Mucosa of descending colon (tissue), 3 donors: Measurements from ENCODE around the gene MDN1. TPM values are rescaled to one million over a fixed set of nuclear protein-coding genes. Genes with fewer than 3 reads are reported as not detected.
A peak's percentile ranks its signal among the peaks of the same experiment; 100 is the strongest.

Experiments used
- ATAC-seq: fragments of 200-7000 bp; cut with Tn5 transposase; one replicate; pipeline ENCODE4 v1.9.1; 2020; ENCODE audit warnings: mild to moderate bottlenecking, moderate library complexity
- DNase-seq, 3 donors: peaks; one replicate each; pipeline ENCODE4 v3.0.0-alpha.2; 2020
- H3K36me3 ChIP-seq: fragments of 200-600 bp; one replicate; pipeline ENCODE4 v1.8.0; 2021; ENCODE audit warnings: low read depth, mild to moderate bottlenecking
- H3K4me1 ChIP-seq: fragments of 200-600 bp; one replicate; pipeline ENCODE4 v1.8.0; 2021; ENCODE audit warnings: low read depth, mild to moderate bottlenecking
- H3K4me3 ChIP-seq: fragments of 200-600 bp; one replicate; pipeline ENCODE4 v1.8.0; 2021; ENCODE audit warnings: mild to moderate bottlenecking
- H3K9me3 ChIP-seq: fragments of 200-600 bp; one replicate; pipeline ENCODE4 v1.8.0; 2021; ENCODE audit warnings: mild to moderate bottlenecking
- CTCF ChIP-seq: fragments of 200-600 bp; IDR thresholded peaks from one replicate; pipeline ENCODE4 v1.8.0; 2022; ENCODE audit warnings: antibody characterized with exemption, mild to moderate bottlenecking
- intact Hi-C, 2 donors: fragments of 100-400 bp; cut with DNase I in 1 of 2; cut with micrococcal nuclease in 1 of 2; formaldehyde crosslinking; loops; one replicate each; pipeline versions ENCODE4 v1.11.0 to v1.11.1; 2022; cut with DNase I, micrococcal nuclease
- long read RNA-seq, 2 donors: library from polyadenylated mRNA; unstranded; transcript quantifications; one replicate each; pipeline ENCODE4 v2.0.0, GENCODE V29; 2019 to 2021
- total RNA-seq, 3 donors: library from RNA; stranded (reverse); fragmentation: NEBNext Ultra II Directional in 2 of 3; extraction: Animal tissue kit (Norgen Biotek cat#: 25700) in 2 of 3; gene quantifications; one replicate each; pipeline versions ENCODE4 v1.2.1 to v1.2.4, GENCODE V29; 2021 to 2023
- donor health status: DM: no; HTN: no; CAD: no; lungs with moderate emphysema.
- donor health status: DM: no; HTN: no; CAD: no.
- donor health status: DM: no; HTN: yes; CAD: no.

MDN1 gene
- 10 to 100 TPM; 23.6 to 37.8 (median 32.5) TPM for total RNA-seq
- long read RNA-seq, donor 1, partial matches to known transcripts, result 8 of 11 reads
- long read RNA-seq, donor 1, other reads (novel, unspliced or antisense), result 3 of 11 reads
- long read RNA-seq, donor 2, partial matches to known transcripts, result 1 of 1 reads
- long read RNA-seq, donor 2, other reads (novel, unspliced or antisense), result 0 of 1 reads

- peak within 1 kb of the TSS; percentile 74 for H3K4me3 ChIP-seq
- no peaks in the 10 kb centered on the region for H3K36me3 ChIP-seq
- H3K9me3 ChIP-seq, result no peaks in the 10 kb centered on the region
- no peak for TF ChIP-seq CTCF
- intact Hi-C loops, result no loop called here
- peak; percentile 91 to 94 (median 92) for DNase-seq
- ATAC-seq, result peak; percentile 99
- peaks cover 23% of the 10 kb centered on the region for H3K4me1 ChIP-seq
Measured at GRCh38 chr6:89819336-89820130, at the start of gene MDN1. TSS of gene MDN1 (minus strand) at chr6:89819794. CDS start at chr6:89819607, 187 bp downstream.

- no peaks in the 10 kb centered on the region for H3K36me3 ChIP-seq
- no peak for TF ChIP-seq CTCF
- intact Hi-C loops, result no loop called here
Measured at GRCh38 chr6:89866024-89866678, 46.6 kb upstream of the MDN1 start.

GRCh38 chr6:89862698-89863097, 43.1 kb upstream of the MDN1 start:
- Histone ChIP-seq H3K36me3 (no peaks in the 10 kb centered on the region), H3K4me1 (no peaks in the 10 kb centered on the region), H3K9me3 (no peaks in the 10 kb centered on the region), H3K4me3 (no peak overlapping the region)
- intact Hi-C loops, result no loop called here
- TF ChIP-seq CTCF, result no peak
- ATAC-seq (no peak), DNase-seq (no peak)

More at GRCh38 chr6:89866024-89866678, 46.6 kb upstream of the MDN1 start:
- Histone ChIP-seq H3K4me1 (no peaks in the 10 kb centered on the region), H3K4me3 (no peak overlapping the region), H3K9me3 (no peaks in the 10 kb centered on the region)
- no peak for ATAC-seq
- no peak for DNase-seq

GRCh38 chr6:89862273-89862672, 42.7 kb upstream of the MDN1 start:
- TF ChIP-seq CTCF, result no peak
- no peak for ATAC-seq
- no peak for DNase-seq
- no peak overlapping the region for H3K4me3 ChIP-seq
- H3K36me3 ChIP-seq, result no peaks in the 10 kb centered on the region
- intact Hi-C loops, result no loop called here
- H3K9me3 ChIP-seq, result no peaks in the 10 kb centered on the region
- no peaks in the 10 kb centered on the region for H3K4me1 ChIP-seq

- Histone ChIP-seq H3K9me3 (no peaks in the 10 kb centered on the region), H3K36me3 (no peaks in the 10 kb centered on the region), H3K4me3 (no peak overlapping the region), H3K4me1 (no peaks in the 10 kb centered on the region)
- intact Hi-C loops, result no loop called here
- ATAC-seq (no peak), DNase-seq (no peak)
- TF ChIP-seq CTCF, result no peak
Measured at GRCh38 chr6:89859744-89860143, 40.1 kb upstream of the MDN1 start.
